Activated CD4-positive, CD25-positive, alpha-beta regulatory T cell treated with anti-CD3 and anti-CD28 coated beads, Interleukin-2, amount 50 U/mL, for 16 hours (primary cell): ENCODE measurements around the gene ESRRB.

Experiments
- DNase-seq: peaks from one replicate; pipeline ENCODE4 v3.0.0-alpha.2; 2020; ENCODE audit warnings: low read depth, low spot score

The ESRRB gene

DNA sequence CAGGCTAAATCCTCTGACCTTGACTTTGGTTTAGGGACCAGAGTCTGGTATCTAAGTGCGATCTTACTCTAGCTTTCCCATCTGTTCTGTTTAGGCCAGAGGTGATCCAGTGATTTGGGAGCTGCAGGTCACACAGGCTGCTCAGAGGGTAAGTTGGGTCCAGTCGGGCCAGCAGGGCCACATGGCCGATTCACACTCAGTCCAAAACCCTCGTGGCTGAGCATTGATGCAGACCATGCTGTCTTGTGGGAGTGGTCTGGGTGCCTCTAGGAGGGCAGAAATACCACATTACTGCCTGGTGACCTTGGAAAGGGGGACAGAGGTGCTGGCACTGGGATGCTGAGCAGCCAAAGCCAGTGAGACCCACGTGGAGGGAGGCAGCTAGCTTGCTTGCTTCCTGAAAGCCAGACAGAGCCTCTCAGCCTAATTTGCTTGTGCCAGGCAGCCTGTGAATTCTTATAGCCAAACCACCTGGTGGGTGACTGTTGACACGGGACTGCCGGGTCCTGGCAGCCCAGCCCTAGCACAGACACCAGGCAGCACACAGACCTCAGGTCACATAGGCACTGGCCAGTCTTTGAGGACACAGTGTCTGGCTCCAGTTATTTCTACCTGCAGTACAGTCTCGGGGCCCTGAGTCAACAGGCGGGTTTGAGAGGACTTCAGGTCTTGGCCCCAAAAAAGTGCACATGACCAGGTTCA is 31.7 kb downstream of the ESRRB start:
- no peak for DNase-seq

DNA sequence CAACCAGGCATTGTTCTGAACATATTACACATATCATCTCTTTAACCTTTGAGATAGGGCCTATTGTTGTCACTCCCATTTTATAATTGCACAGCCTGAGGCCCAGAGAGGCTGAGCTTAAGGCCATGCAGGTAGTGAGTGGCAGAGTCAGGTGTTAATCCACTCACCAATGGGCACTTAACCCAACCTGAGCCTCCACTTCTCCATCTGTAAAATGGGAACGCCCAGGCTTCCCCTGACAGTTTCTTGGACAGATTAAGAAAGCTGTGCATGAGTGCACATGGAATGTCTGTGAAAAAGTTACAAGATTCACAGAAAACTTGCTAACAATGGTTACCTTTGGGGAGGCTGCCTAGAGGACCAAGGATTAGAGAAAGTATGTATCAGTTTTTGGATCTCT is 32.9 kb downstream of the ESRRB start:
- no peak for DNase-seq

DNA sequence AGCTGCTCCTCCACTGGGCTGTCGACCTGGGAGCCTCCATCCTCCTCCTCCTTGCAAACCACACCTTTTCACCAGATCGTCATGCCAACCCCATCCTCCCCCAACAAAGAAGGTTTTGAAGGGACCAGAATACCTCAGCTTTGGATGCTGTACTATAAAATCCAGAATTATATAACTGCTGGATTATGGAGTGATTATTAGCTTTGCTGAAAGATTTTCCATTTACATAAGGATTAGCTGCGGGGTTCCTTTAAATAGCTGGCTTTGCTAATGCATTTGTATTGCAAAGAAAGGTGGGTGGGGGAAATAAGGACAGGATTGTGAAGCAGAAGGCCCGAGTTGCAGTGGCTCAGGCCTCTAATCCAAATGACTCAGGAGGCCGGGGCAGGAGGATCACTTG is 36.6 kb downstream of the ESRRB start:
- no peak for DNase-seq

DNA sequence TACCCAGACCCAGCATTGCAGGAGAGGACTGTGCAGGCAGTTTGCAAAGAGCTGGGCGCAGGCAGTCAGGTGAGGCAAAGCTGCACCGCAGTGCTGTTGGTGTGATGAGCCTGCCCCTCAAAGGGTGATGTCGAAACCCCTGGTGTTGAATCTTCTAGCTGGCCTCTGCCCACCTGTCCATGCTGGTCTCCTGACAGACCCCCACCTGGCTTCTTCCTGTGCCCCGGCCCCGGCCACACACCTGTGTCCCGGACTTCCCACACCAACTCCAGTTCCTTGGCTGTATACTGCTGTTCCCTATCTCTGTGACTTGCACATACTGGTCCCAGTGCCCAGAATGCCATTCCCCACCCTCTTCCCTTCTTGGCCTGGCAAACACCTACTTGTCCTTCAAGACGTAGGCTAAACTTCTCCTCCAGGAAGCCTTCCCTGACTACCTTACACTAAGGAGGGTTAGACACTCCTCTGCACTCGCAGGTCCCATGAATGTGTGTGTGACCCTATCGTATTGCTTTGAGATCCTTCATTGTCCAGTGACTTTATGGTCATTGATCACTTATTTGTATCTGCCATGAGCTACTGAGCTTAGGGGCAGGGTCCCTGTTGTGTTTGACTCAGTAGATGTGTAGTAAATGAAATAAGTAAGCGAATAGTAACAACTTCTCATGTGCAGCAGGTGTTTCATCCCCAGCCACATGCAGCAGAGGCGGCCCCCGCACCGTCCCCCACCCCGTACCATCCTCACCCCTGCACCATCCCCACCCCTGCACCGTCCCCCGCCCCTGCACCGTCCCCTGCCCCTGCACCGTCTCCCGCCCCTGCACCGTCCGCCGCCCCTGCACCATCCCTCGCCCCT is 37.4 kb downstream of the ESRRB start:
- DNase-seq = no peak

DNA sequence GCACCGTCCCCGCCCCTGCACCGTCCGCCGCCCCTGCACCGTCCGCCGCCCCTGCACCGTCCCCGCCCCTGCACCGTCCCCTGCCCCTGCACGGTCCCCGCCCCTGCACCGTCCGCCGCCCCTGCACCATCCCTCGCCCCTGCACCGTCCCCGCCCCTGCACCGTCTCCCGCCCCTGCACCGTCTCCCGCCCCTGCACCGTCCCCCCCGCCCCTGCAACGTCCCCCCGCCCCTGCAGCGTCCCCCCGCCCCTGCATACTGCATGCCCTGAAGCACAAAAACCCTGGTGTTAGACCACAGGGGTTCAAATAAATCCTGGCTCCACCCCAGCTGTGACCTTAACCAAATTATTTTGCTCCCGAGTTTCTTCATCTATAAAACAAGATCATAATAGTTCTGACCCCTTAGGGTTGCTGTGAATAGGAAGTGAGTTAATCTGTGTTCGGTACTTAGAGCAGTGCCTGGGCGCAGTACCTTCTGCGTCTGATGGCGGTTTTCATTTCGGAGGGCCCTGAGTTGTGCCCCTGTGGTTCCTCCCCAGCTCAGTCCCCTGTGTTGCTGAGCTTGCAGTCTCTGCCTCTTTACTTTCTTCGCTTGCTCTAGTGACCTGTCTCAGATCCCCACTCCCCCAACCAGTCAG is 38.1 kb downstream of the ESRRB start:
- DNase-seq = no peak

DNA sequence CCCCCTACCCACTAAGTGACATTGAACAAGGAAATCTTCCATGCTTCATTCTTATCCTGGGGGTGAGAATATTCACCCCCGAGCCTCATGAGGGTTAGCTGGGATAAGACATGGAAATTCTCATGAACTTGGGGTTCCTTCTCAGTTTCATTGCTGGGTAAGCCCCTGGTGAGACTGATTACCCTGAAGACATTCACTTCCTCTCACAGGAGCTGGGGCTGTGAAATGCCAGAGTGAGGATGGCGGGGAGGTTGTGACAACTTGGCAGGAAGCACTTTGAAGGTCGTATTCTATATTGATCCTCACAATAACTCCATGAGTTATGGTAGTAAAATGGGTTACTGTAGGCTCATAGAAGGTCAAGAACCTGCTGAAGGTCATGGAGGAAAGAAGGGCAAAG is 43.5 kb downstream of the ESRRB start:
- DNase-seq = no peak

DNA sequence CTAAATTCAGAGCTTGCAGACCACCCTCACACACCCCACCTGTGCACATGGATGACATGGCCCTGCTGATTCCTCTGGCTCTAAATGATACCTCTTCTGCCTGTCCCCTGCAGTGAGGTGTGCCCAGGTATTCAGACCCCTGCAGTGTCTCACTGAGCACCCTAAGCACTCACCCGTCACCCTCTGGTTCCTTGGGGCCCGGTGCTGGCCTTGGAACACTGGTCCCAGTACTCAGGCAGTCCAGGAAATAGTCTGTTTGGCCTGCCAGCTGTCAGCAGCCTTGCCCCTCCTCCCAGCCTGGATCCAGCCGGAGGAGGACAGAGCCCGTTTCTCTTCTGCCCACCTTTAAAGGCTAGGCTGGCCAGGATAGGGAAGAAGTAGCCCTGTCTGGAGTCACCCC is 44.9 kb downstream of the ESRRB start:
- no peak for DNase-seq

DNA sequence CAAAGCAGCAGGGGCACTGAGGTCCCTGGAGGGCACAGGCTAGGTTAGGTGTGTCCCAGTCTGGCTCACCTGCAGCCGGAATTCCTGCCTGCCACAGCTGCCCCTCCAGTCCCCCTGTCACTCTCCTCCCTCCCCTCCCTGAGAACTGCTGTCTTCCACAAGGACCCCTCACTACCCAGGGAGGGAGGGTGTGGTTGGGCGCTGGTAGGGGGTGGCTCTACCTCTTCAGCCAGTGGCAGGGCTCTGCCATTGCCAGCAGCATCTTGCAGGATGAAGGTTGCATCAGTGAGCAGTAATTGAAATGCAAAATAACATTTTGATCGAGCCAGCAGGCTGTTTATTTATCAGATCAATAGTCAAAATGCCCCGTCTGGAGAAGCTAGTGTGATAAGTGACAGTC is 45.7 kb downstream of the ESRRB start:
- DNase-seq = no peak

DNA sequence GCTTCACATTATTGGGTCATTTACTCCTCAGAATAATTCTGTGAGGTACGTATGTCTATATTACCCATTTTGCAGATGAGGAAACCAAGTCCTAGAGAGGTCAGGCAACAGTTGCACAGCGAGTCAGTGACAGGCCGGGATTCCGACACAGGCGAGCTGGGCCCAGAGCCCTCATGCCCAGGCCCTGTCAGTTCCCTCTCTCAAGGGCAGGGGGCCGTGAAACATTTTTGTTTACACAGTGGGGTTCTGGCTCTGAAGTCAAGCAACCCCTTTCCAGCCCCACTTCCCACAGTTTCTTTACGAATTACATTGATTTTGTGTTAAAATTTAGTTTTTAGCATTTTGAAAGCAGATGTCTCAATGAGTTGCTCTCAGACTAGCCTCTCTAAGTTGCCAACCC is 46.7 kb downstream of the ESRRB start:
- DNase-seq = no peak

DNA sequence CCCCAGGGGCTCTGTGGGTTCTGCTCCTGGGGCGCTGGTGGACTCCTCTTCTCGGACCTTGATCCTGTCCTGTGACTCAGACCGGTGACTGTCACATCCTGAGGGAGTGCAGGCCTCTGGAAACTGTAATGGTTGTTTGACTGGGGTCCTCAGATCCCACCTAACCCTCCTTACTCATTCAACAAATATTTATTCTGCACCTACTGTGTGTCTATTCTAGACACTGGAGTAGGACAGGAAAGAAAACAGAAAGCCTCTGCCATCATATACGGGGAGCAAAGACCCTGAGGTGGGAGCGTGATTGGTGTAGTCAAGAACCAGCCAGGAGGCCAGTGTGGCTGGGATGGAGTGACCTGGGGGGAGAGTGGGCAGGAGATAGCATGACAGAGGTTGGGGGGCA is 47.6 kb downstream of the ESRRB start:
- DNase-seq = no peak

DNA sequence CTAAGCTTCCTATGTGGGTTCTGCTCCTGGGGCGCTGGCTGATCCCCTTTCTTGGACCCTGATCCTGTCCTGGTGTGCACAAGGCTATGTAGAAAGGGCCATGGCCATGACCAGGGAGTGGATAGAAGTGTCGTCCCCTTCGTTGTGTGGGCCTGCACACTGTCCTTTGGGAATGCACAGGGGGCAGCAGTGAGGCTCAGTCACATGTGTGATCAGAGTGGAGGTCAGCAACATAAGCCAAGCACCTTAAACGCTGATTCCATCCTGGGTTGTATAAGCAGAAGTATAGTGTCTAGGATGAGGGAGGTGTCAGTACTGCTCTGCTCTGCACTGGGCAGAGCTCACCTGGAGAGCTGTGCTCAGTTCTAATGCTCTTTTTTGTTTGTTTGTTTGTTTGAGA is 48.4 kb downstream of the ESRRB start:
- no peak for DNase-seq

DNA sequence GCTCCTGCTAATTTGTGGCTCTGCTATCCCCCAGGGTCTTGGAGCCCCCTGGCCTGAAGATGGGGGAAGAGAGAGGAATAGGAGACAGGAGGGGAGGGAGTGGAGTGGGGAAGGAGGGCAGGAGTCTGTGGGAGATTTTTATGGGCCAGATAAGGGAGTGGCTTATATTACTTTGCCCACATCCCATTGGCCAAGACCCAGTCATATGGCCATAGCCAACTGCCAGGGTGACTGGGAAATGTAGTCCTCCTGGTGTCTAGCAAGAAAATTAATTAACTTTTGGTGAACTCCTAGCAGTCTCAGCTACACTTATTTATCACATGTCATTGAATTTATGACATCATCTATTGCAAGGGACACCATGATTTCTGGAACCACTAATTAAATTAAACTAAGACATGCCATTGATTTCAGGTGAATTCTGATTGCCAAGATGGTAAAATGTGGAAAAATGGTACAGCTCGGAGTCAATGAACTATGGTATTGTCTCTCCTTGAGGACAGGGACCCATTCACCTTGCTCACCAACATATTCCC is 50.3 kb downstream of the ESRRB start:
- no peak for DNase-seq

DNA sequence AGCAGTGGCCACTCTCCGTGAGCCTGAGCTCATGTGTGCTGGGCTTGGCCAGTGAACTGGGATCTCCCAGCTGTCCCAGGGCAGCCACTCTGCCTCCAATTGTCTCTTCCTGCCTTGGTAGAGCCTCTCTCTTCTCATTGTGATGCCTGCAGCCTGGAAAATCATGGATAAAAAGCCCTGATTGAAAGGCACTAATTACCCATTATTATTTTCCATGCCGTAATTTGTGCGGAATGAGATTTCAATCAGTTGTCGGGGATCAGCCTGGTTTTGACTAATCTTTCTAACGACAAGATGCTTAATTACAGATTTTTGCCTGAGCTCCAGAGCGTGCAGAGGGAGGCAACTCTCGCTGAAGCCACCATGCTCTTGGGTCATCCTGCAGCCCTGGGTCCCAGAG is 52.7 kb downstream of the ESRRB start:
- no peak for DNase-seq

DNA sequence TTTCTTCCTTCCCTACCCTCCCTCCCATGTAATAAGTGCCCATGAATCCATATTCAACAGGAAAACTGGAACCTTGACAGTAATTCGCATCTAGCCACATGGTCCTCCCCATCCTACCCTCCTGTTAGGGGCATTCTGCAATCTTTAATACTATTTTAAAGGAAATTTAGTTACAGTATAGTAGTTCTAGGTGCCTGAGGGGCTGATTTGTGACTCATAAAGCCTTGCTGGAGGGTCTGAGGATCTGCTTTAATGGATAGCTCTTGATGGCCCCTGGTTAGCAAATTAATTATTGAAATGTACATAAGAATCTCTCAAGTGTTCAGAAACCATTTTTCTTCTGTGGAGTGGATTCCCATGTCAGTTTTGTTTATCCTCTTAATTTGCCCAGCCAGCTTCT is 54.1 kb downstream of the ESRRB start:
- DNase-seq = no peak

DNA sequence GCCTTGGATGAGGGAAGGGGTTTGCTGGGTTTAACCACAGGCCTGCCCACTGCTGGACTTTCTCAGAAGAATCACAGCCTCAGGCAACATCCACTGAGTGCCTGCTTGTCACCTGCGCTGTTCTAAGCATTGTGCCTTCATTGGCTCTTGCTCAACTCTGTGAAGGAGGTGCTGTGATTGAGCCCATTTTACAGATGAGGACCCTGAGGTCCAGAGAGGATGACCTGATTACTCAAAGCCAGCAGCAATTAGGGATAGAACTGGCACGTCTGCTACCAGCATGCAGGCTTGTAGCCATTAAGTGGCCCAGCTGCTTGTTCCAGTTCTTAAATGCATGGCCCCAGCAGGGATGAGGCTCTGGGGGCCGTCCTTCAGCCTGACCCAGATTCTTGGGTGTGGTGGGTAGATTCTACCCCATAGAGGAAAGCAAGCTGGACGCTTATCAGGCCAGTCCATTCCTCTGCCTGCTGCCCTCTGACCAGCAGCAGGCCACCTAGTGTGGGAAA is 54.6 kb downstream of the ESRRB start:
- DNase-seq = no peak

DNA sequence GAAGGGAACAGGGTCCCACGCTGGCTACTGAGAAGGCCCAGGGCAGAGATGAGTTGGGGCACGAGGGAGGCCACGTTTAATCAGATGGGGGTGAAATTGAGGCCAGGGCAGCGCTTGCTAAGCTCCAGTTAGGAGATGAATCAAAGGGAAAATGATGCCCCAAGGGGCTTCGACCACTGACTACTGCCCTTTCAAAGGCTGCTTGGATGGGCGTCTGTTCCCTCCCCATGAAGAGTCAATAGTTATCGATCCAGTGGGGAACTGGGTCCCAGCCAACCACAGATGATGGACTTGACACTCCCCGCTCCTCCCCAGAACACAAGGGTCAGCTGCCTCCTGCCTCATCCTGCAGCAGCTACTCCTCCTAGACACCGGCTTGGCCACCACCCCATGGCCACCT is 55.6 kb downstream of the ESRRB start:
- no peak for DNase-seq

DNA sequence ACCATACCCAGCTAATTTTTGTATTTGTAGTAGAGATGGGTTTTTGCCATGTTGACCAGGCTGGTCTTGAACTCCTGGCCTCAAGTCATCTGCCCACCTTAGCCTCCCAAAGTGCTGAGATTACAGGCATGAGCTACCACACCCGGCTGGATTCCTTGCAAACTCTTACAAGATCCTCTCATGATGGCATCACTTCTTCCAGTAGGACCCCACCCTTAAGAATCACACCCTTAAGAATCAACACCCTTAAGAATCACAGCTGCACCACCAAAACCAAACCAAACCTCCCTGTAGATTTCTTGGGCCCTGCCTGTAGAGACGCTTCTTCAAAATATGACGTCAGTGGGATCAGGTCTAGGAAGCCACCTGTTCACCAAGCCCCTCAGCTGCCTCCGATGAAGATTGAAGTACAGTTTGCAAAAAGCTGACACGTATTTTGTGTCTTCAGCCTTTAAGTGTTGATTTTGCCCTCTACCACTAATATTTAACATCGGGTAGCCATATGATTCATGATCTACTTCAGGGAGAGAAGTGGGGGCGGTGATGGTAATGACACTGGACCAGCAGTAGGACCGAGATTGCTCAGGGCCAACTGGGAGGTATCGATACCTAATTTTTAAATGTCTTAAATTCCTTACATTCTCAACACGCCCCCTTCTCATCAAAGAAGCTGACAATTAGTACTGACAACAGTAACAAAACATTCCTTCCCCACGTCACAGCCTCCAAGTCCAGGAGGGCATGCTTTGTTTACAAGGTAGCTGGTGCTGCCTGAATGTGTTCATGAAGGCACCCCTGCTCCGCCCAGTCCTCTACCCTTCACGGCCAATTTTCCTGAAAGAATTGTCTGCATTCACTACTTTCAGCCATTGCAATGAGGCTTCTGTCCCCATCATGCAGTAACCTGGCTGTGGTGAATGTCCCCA is 57.2 kb downstream of the ESRRB start:
- DNase-seq = no peak

DNA sequence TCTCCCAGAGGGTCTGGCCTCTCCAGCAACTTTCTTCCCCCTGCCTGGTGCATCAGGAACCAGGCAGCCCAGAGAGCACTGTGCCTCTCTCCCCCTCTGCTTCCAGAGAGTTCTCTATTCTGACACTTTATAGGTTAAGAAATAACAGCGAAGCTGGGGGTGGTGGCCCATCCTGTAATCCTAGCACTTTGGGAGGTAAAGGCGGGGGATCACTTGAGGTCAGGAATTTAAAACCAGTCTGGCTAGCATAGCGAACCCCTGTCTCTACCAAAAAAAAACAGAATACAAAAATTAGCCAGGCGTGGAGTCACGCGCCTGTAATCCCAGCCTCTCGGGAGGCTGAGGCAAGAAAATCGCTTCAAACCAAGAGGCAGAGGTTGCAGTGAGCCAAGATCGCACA is 58.3 kb downstream of the ESRRB start:
- no peak for DNase-seq

DNA sequence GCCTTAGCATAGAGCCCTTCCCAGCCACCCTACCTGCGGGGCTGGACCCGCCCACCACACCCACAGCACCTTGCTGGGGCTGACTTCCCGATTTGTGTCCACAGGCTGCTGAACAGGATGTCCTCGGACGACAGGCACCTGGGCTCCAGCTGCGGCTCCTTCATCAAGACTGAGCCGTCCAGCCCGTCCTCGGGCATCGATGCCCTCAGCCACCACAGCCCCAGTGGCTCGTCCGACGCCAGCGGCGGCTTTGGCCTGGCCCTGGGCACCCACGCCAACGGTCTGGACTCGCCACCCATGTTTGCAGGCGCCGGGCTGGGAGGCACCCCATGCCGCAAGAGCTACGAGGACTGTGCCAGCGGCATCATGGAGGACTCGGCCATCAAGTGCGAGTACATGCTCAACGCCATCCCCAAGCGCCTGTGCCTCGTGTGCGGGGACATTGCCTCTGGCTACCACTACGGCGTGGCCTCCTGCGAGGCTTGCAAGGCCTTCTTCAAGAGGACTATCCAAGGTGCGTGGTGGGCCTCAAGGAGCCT is 63.4 kb downstream of the ESRRB start:
- no peak for DNase-seq

DNA sequence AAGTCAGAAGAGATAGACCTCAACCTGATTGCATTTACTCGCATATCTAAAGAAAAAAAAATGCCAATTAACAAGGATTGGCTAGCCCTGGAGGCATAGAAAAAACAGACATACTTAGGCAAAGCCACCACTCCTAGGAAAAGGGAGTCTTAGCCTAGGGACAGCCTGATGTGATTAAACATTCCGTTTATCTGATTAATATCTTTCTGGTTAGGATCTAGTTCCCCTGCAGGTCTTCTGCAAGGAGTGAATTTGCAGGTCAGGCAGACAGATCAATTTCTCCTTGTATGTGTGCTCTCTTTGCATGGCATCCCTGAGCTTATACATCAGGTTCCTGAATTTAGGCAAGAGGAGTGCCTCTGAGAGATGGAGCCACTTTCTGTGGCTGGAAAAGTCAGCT is 70.5 kb downstream of the ESRRB start:
- no peak for DNase-seq

DNA sequence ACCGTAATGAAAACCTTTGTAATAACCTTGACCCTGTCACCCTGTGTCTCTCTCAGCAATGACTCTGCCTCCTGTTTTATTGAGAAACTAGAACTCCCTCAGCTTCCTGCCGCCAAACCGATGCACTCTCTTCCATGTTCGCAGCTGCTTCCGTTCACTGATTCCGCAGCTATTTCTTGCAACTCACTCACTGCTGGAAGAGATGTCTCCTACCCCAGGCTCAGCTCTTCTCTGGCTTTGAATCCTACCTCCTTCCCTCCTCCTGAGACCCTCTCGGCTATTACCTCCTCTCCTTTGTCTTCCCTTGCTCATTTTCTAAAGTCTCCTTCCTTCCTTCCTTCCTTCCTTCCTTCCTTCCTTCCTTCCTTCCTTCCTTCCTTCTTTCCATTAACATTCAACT is 71.0 kb downstream of the ESRRB start:
- no peak for DNase-seq
